PC-3 (cell line): ENCODE data around the gene SYT6.

ENCODE experiments used
- EZH2 ChIP-seq: fragments of 300-600 bp; sonication (generic); IDR thresholded peaks from one replicate; pipeline ENCODE4 v1.6.1; 2017; ENCODE audit warnings: antibody characterized with exemption, mild to moderate bottlenecking, low read length; ENCODE audit not compliant: unreplicated experiment
- EZH2phosphoT487 ChIP-seq: fragments of 300-600 bp; sonication (generic); IDR thresholded peaks from 2 replicates; pipeline ENCODE4 v1.6.1; 2018; ENCODE audit warnings: mild to moderate bottlenecking, antibody characterized with exemption, low read length, borderline replicate concordance
- TF ChIP-seq, protein P1 (sequence below): fragments of 300-600 bp; sonication (generic); conservative IDR thresholded peaks from 2 replicates; pipeline ENCODE4 v1.5.1; 2017; ENCODE audit warnings: antibody characterized with exemption, low read depth, mild to moderate bottlenecking, low read length

DNA sequence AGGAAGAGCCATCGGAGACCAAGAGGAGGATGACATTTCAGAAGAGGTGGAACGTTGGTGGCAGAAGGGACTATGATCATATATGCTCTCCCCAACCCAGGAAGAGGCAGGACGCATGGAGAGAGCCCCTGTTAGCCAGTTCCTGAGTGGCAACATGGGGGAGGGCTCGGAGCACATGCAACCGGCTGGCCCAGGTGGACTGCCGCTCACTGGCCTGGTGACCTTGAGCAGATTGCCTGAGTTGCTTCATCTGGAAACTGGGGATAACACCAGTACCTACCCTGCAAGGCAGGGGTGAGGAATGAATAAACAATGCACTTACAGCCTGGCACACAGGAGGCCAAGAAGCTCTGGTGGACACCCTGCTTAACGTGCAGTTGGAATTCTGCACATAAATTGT is 29.0 kb downstream of the SYT6 start:
- TF ChIP-seq, protein P1, sequence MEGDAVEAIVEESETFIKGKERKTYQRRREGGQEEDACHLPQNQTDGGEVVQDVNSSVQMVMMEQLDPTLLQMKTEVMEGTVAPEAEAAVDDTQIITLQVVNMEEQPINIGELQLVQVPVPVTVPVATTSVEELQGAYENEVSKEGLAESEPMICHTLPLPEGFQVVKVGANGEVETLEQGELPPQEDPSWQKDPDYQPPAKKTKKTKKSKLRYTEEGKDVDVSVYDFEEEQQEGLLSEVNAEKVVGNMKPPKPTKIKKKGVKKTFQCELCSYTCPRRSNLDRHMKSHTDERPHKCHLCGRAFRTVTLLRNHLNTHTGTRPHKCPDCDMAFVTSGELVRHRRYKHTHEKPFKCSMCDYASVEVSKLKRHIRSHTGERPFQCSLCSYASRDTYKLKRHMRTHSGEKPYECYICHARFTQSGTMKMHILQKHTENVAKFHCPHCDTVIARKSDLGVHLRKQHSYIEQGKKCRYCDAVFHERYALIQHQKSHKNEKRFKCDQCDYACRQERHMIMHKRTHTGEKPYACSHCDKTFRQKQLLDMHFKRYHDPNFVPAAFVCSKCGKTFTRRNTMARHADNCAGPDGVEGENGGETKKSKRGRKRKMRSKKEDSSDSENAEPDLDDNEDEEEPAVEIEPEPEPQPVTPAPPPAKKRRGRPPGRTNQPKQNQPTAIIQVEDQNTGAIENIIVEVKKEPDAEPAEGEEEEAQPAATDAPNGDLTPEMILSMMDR, result no peak
- TF ChIP-seq EZH2 (no peak), EZH2phosphoT487 (no peak)
